Measurements from ENCODE around the gene PPP2R2C.

Gene PPP2R2C

DNA sequence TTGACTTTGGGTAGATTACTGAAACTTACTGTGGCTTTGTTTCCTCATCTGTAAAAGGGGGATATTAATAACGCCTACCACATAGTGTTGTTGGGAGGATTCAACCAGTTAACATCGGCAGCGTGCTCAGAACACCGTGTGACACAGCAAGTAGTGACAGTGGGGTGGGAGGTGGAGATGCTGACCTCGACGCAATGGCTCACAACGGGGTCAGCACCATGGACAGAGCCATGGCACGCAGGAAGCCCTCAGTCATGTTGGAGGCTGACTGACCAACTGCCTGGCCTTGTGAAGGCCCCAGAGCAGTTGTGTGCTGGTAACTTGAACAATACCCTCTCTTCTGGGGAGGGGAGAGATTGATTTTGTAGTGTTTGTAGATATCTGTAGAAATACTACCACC is 109.5 kb downstream of the PPP2R2C start:
- H3K27ac ChIP-seq, result no peak overlapping the region
- TF ChIP-seq ZFX (IDR thresholded peaks at IDR 0.05; ENCODE audit: borderline replicate concordance), result no peak
- TF ChIP-seq, protein P1, sequence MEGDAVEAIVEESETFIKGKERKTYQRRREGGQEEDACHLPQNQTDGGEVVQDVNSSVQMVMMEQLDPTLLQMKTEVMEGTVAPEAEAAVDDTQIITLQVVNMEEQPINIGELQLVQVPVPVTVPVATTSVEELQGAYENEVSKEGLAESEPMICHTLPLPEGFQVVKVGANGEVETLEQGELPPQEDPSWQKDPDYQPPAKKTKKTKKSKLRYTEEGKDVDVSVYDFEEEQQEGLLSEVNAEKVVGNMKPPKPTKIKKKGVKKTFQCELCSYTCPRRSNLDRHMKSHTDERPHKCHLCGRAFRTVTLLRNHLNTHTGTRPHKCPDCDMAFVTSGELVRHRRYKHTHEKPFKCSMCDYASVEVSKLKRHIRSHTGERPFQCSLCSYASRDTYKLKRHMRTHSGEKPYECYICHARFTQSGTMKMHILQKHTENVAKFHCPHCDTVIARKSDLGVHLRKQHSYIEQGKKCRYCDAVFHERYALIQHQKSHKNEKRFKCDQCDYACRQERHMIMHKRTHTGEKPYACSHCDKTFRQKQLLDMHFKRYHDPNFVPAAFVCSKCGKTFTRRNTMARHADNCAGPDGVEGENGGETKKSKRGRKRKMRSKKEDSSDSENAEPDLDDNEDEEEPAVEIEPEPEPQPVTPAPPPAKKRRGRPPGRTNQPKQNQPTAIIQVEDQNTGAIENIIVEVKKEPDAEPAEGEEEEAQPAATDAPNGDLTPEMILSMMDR (IDR thresholded peaks at IDR 0.05), result no peak

DNA sequence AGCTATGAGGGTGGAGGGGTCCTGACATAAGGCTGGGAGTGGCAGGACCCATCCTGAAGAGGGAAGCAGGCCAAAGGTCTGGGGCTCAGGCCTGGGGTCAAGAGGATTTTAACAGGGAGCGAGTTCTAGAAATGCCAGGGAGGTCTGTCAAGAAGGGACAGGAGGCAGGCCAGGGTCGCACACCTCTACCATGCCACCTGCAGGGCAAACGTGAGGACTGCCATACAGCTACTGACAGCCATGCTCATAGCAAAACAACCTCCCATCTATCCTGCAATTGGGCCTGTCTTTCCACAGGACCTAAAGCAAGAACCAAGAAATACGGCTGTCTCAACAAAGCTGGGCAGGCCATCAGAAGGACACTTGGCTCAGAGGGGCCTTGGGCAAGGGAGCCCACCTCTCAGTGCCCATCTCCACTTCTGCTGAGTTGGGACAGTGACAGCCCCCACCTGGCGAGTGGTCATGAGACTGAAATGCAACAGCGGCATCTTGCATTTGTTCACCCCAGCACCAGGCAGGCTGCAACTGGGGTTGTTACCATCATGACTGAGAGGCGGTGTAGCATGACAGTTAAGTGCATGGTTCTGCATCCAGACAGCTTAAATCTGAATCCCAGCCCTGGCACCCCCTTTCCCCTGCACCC is 110.0 kb downstream of the PPP2R2C start:
- no peak overlapping the region for H3K27ac ChIP-seq
- TF ChIP-seq, protein P1 (IDR thresholded peaks at IDR 0.05), result 0 out of 2 replicates have a peak, but pooled peaks have one; percentile 16
- no peak for TF ChIP-seq ZFX (IDR thresholded peaks at IDR 0.05; ENCODE audit: borderline replicate concordance)

DNA sequence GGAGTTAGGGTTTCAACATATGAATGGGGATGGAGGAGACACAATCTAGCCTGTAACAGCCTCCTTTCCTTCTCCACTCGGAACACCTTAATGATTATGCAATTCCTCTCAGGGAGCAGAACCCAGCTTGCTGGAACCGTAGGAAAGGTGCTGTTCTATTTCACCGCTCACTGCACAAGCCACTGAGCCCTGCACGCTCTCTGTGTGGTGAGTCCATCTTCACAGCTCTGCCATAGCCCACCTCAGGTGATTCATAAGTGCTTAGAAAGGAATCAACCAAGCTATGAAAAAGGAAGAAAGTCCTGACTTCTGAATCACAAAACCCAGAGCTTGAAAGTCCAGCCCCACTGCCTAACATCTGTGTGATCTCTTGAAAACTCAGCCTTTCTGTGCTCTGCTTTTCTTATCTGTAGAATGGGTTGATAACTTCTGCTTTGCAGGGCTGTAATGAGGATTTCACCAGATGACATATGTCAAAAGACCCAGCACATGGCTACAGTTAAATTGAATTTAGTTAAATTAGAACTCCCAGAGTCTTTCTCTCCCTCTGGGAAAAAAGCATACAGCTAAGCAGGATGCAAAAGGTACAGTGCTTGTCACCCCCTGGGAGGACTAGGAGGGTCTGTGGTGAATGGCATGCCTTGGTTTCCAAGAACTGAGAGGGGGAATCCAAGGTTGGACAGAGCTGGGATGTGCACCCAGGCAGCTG is 111.2 kb downstream of the PPP2R2C start:
- H3K27ac ChIP-seq, result no peak overlapping the region
- TF ChIP-seq, protein P1 (IDR thresholded peaks at IDR 0.05), result no peak
- TF ChIP-seq ZFX (IDR thresholded peaks at IDR 0.05; ENCODE audit: borderline replicate concordance), result no peak

DNA sequence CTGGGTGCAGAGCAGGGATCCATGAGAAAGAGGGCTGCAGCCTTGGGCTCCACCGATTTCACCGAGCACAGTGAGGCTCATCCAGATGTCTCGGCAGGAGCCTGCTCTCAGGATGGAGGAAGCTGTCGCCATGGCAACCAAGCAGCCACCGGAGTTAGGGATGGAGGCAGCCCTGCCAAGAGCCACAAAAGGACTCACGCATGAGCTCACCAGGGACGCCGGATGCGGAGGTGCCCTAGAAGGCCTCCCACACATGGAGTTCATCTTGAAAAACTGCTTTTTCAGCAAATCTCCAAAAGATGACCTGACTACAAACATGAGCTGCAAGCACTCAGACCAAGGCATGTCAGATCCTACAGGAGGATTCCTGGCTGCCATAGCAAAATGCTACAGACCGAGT is 112.0 kb downstream of the PPP2R2C start:
- no peak overlapping the region for H3K27ac ChIP-seq
- TF ChIP-seq ZFX (IDR thresholded peaks at IDR 0.05; ENCODE audit: borderline replicate concordance), result no peak

DNA sequence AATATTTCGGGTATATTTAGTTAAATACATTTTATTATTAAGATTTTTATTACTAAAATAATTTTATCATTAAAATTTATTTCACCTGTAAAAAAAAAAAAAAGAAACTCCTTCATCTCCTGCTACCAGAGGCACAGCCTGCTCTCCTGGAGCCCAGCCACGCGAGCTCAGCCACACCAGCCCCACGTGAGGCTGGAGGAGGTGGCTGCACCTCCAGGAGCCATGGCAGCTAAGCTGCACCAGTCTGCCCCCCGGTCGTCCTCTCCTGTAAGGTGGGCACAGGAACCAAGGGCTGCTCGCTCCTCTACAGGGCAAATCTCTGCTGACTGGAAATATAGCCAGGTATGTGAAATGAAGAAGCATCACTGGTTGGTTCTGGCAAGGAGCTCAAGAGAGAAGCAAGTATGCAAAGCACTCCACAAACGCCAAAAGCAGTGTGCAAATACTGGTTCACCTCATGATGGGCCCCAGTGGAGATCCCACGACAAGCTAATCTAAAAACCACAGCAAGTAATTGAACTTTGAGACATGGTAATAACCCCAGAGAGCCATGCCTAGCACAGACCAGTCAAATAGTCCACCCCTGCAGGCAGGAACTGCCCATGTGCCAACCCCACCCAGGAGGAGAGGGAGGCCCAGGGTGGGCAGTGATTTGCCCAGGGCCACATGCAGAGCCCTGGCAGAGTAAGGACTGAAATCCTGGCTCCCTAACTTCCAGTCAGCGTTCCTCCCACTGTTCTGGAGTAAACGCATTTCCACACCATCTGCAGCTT is 112.7 kb downstream of the PPP2R2C start:
- TF ChIP-seq, protein P1 (IDR thresholded peaks at IDR 0.05), result no peak
- no peak for TF ChIP-seq ZFX (IDR thresholded peaks at IDR 0.05; ENCODE audit: borderline replicate concordance)
- no peak overlapping the region for H3K27ac ChIP-seq

DNA sequence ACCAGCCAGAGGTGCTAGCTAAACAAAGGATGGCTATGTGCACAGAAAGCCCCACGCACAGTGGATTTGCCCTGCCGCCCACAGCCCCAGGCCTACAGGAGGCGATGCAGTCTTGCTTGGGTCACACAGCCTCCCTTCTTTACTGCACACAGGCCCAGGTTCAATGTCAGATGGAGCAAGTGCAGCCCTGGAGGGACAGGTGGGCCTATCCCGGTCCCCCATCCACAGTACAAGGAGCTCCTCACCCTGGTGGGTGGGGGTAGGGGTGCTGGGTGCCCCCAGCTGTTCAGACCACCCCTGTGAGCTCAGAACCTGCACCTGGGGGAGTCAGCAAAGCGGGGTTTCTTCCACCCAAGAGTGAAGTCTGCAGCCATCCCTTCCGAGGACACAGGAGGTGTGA is 114.9 kb downstream of the PPP2R2C start:
- no peak overlapping the region for H3K27ac ChIP-seq
- TF ChIP-seq ZFX (IDR thresholded peaks at IDR 0.05; ENCODE audit: borderline replicate concordance), result no peak
- TF ChIP-seq, protein P1 (IDR thresholded peaks at IDR 0.05), result no peak

DNA sequence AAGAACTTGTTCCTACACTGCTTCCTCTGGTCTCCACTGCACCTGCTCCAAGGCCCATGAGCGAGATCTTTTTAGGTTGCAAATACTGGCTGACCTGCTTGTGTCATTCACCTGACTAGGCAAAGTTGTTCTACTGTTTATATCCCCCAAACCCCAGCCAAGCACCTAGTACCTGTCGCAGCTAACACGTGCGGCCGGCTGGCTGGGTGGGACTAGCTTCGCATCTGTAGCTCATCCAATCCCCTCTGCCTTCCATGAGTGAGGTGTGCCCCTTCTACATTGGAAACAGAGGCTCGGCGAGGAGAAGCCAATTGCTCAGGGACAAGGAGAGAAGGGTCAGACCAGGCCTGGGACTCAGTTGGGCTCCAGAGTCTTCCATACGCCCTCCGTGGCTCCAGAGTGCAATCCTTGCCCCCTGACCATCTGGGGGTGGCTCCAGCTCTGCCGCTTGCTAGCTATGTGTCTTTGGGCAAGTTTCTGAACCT is 116.3 kb downstream of the PPP2R2C start:
- TF ChIP-seq, protein P1 (IDR thresholded peaks at IDR 0.05), result no peak
- TF ChIP-seq ZFX (IDR thresholded peaks at IDR 0.05; ENCODE audit: borderline replicate concordance), result no peak

More for the DNA sequence above, 116.3 kb downstream of the PPP2R2C start:
- no peak overlapping the region for H3K27ac ChIP-seq
